ENCODE data around the gene SLC35E1. TPM values are rescaled to one million over a fixed set of nuclear protein-coding genes. Genes with fewer than 3 reads are reported as not detected.

The SLC35E1 gene
- total RNA-seq, 1 donor from 2014 or later: 22.8 TPM

GRCh38 chr19:16599655-16600346 is 27.6 kb upstream of the SLC35E1 start:
- no peak for DNase-seq (ENCODE audit: low spot score in 2 of 2)
- FAIRE-seq: no peak

- FAIRE-seq: no peak
- DNase-seq (ENCODE audit: low spot score in 2 of 2): no peak
Measured at GRCh38 chr19:16598848-16599247, 26.6 kb upstream of the SLC35E1 start.

GRCh38 chr19:16596399-16596798 is 24.2 kb upstream of the SLC35E1 start:
- DNase-seq (ENCODE audit: low spot score in 2 of 2) (no peak), FAIRE-seq (no peak)

- FAIRE-seq: no peak
- no peak for DNase-seq (ENCODE audit: low spot score in 2 of 2)
Measured at GRCh38 chr19:16595097-16595496, 22.9 kb upstream of the SLC35E1 start.

GRCh38 chr19:16594681-16595091 is 22.5 kb upstream of the SLC35E1 start:
- FAIRE-seq (no peak), DNase-seq (ENCODE audit: low spot score in 2 of 2) (no peak)

GRCh38 chr19:16594131-16594586 is 21.9 kb upstream of the SLC35E1 start:
- DNase-seq (ENCODE audit: low spot score in 2 of 2): no peak

GRCh38 chr19:16593181-16593580 is 21.0 kb upstream of the SLC35E1 start:
- FAIRE-seq: no peak

More at GRCh38 chr19:16594131-16594586, 21.9 kb upstream of the SLC35E1 start:
- FAIRE-seq: no peak

GRCh38 chr19:16591803-16592556 is 19.8 kb upstream of the SLC35E1 start:
- FAIRE-seq (no peak), DNase-seq (ENCODE audit: low spot score in 2 of 2) (no peak)

More at GRCh38 chr19:16593181-16593580, 21.0 kb upstream of the SLC35E1 start:
- no peak for DNase-seq (ENCODE audit: low spot score in 2 of 2)

GRCh38 chr19:16590876-16591802 is 18.9 kb upstream of the SLC35E1 start:
- FAIRE-seq (no peak), DNase-seq (ENCODE audit: low spot score in 2 of 2) (no peak)

- no peak for FAIRE-seq
Measured at GRCh38 chr19:16589917-16590316, 17.7 kb upstream of the SLC35E1 start.

GRCh38 chr19:16588824-16589577 is 16.8 kb upstream of the SLC35E1 start:
- FAIRE-seq (no peak), DNase-seq (ENCODE audit: low spot score in 2 of 2) (no peak)

More at GRCh38 chr19:16589917-16590316, 17.7 kb upstream of the SLC35E1 start:
- DNase-seq (ENCODE audit: low spot score in 2 of 2): no peak

- FAIRE-seq (no peak), DNase-seq (ENCODE audit: low spot score in 2 of 2) (peak in 1 of 2 donors; percentile 36)
Measured at GRCh38 chr19:16587833-16588823, 15.9 kb upstream of the SLC35E1 start.

- DNase-seq (ENCODE audit: low spot score in 2 of 2): no peak
- FAIRE-seq: no peak
Measured at GRCh38 chr19:16586991-16587832, 15.0 kb upstream of the SLC35E1 start.

- FAIRE-seq (no peak), DNase-seq (ENCODE audit: low spot score in 2 of 2) (no peak)
Measured at GRCh38 chr19:16586477-16586871, 14.3 kb upstream of the SLC35E1 start.

- DNase-seq (ENCODE audit: low spot score in 2 of 2) (no peak), FAIRE-seq (no peak)
Measured at GRCh38 chr19:16585808-16586476, 13.7 kb upstream of the SLC35E1 start.

- no peak for FAIRE-seq
Measured at GRCh38 chr19:16585094-16585801, 13.0 kb upstream of the SLC35E1 start.

More at GRCh38 chr19:16585094-16585801, 13.0 kb upstream of the SLC35E1 start:
- no peak for DNase-seq (ENCODE audit: low spot score in 2 of 2)
